ENCODE measurements around the gene MIP. TPM values are rescaled to one million over a fixed set of nuclear protein-coding genes. Genes with fewer than 3 reads are reported as not detected.

MIP gene
- total and polyA plus RNA-seq, 3 donors from 2014 or later: 0.63 to 1.2 (median 1.1) TPM

- no peak for DNase-seq
- no peak for TF ChIP-seq CTCF (IDR thresholded peaks at IDR 0.05)
- TF ChIP-seq POLR2A (IDR thresholded peaks at IDR 0.05): no peak
- H3K27ac ChIP-seq: no peak overlapping the region
- WGBS, 2 donors: 85 to 96% methylated on average over 1 of the region's 1 CpG
- H3K4me3 ChIP-seq: no peak overlapping the region
- no peaks in the 10 kb centered on the region for H3K9me3 ChIP-seq
- H3K4me1 ChIP-seq: no peaks in the 10 kb centered on the region
- H3K27me3 ChIP-seq: no peaks in the 10 kb centered on the region
- H3K36me3 ChIP-seq (ENCODE audit: low read depth, missing control alignments): no peaks in the 10 kb centered on the region
- intact Hi-C loops (cut with DNase I; ENCODE audit: low total_unique reads): no loop called here
Measured at GRCh38 chr12:56425193-56425592, 29.3 kb downstream of the MIP start.

GRCh38 chr12:56420411-56420810, 34.0 kb downstream of the MIP start:
- 83 to 91% methylated on average over 6 of the region's 6 CpGs for WGBS, 2 donors
- intact Hi-C loops (cut with DNase I; ENCODE audit: low total_unique reads): no loop called here

GRCh38 chr12:56417739-56418138, 36.7 kb downstream of the MIP start:
- Histone ChIP-seq H3K4me1 (no peaks in the 10 kb centered on the region), H3K27me3 (no peaks in the 10 kb centered on the region), H3K4me3 (no peak overlapping the region), H3K9me3 (no peaks in the 10 kb centered on the region), H3K36me3 (ENCODE audit: low read depth, missing control alignments) (no peaks in the 10 kb centered on the region), H3K27ac (no peak overlapping the region)
- WGBS, 2 donors: 93% methylated on average over 11 of the region's 11 CpGs
- intact Hi-C loops (cut with DNase I; ENCODE audit: low total_unique reads): no loop called here
- TF ChIP-seq POLR2A (IDR thresholded peaks at IDR 0.05) (no peak), CTCF (IDR thresholded peaks at IDR 0.05) (no peak)
- no peak for DNase-seq

More at GRCh38 chr12:56420411-56420810, 34.0 kb downstream of the MIP start:
- no peaks in the 10 kb centered on the region for H3K9me3 ChIP-seq
- H3K27ac ChIP-seq: no peak overlapping the region
- TF ChIP-seq POLR2A (IDR thresholded peaks at IDR 0.05) (no peak), CTCF (IDR thresholded peaks at IDR 0.05) (no peak)
- no peaks in the 10 kb centered on the region for H3K4me1 ChIP-seq
- DNase-seq: no peak
- no peak overlapping the region for H3K4me3 ChIP-seq
- no peaks in the 10 kb centered on the region for H3K27me3 ChIP-seq
- H3K36me3 ChIP-seq (ENCODE audit: low read depth, missing control alignments): no peaks in the 10 kb centered on the region

GRCh38 chr12:56414401-56414800, 40.1 kb downstream of the MIP start:
- H3K9me3 ChIP-seq: no peaks in the 10 kb centered on the region
- intact Hi-C loops (cut with DNase I; ENCODE audit: low total_unique reads): no loop called here
- H3K4me3 ChIP-seq: no peak overlapping the region
- H3K4me1 ChIP-seq: no peaks in the 10 kb centered on the region
- no peaks in the 10 kb centered on the region for H3K27me3 ChIP-seq
- DNase-seq: no peak
- TF ChIP-seq CTCF (IDR thresholded peaks at IDR 0.05): no peak
- no peak for TF ChIP-seq POLR2A (IDR thresholded peaks at IDR 0.05)
- H3K27ac ChIP-seq: no peak overlapping the region
- no peaks in the 10 kb centered on the region for H3K36me3 ChIP-seq (ENCODE audit: low read depth, missing control alignments)
- WGBS, 2 donors: 87 to 90% methylated on average over 3 of the region's 3 CpGs

GRCh38 chr12:56413392-56413791, 41.1 kb downstream of the MIP start:
- H3K4me3 ChIP-seq: no peak overlapping the region
- no peaks in the 10 kb centered on the region for H3K4me1 ChIP-seq
- no peaks in the 10 kb centered on the region for H3K27me3 ChIP-seq
- TF ChIP-seq CTCF (IDR thresholded peaks at IDR 0.05) (no peak), POLR2A (IDR thresholded peaks at IDR 0.05) (no peak)
- H3K9me3 ChIP-seq: no peaks in the 10 kb centered on the region
- intact Hi-C loops (cut with DNase I; ENCODE audit: low total_unique reads): no loop called here
- no peaks in the 10 kb centered on the region for H3K36me3 ChIP-seq (ENCODE audit: low read depth, missing control alignments)
- 87 to 100% methylated on average over 2 to 7 of the region's 7 CpGs for WGBS, 2 donors
- no peak overlapping the region for H3K27ac ChIP-seq
- DNase-seq: no peak

All from testis (tissue), 3 donors.